BE2C (cell line): ENCODE data around the gene MRPL53.

ENCODE experiments used
- DNase-seq: peaks from one replicate; pipeline ENCODE4 v3.0.0-alpha.2; 2020
- H3K27me3 ChIP-seq: fragments of 250-450 bp; sonication (Bioruptor Pico); 2 replicates; pipeline ENCODE4 v1.5.1; 2020; ENCODE audit warnings: mild to moderate bottlenecking
- H3K36me3 ChIP-seq: fragments of 250-450 bp; sonication (Bioruptor Pico); 2 replicates; pipeline ENCODE4 v1.5.1; 2020; ENCODE audit warnings: mild to moderate bottlenecking
- H3K4me1 ChIP-seq: fragments of 250-450 bp; sonication (Bioruptor Pico); 2 replicates; pipeline ENCODE4 v1.5.1; 2020
- H3K4me3 ChIP-seq: 2 replicates; pipeline ENCODE4 v1.5.1; 2011; ENCODE audit warnings: low read depth, low read length
- H3K9me3 ChIP-seq: fragments of 250-450 bp; sonication (Bioruptor Pico); 2 replicates; pipeline ENCODE4 v1.5.1; 2020
- TF ChIP-seq, protein P1 (sequence below): IDR thresholded peaks from 2 replicates; pipeline ENCODE4 v1.5.1; 2012; ENCODE audit warnings: mild to moderate bottlenecking, low read depth, low read length

The MRPL53 gene

DNA sequence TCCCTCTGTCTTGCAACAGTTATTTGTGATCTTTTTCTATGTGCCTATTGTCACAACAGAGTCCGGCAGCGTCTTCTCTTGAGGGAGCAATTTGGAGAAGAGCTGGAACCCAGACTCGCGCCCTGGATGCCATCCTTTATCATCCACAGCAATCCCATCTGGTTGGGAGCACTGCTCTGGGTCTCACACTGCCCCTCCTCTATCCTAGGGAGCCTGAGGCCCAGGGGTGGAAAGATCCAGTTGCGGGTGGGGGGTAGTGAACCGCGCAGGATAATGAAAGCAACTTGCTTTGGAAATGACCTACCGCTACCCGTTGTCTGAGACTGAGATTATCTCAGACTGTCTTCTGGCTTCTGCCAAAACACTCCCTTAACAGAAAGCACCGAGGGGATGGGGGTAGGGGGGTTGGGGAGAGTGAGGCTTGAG lies 13.5 kb downstream of the MRPL53 start:
- TF ChIP-seq, protein P1, sequence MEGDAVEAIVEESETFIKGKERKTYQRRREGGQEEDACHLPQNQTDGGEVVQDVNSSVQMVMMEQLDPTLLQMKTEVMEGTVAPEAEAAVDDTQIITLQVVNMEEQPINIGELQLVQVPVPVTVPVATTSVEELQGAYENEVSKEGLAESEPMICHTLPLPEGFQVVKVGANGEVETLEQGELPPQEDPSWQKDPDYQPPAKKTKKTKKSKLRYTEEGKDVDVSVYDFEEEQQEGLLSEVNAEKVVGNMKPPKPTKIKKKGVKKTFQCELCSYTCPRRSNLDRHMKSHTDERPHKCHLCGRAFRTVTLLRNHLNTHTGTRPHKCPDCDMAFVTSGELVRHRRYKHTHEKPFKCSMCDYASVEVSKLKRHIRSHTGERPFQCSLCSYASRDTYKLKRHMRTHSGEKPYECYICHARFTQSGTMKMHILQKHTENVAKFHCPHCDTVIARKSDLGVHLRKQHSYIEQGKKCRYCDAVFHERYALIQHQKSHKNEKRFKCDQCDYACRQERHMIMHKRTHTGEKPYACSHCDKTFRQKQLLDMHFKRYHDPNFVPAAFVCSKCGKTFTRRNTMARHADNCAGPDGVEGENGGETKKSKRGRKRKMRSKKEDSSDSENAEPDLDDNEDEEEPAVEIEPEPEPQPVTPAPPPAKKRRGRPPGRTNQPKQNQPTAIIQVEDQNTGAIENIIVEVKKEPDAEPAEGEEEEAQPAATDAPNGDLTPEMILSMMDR = no peak
- no peaks in the 10 kb centered on the region for H3K27me3 ChIP-seq
- no peaks in the 10 kb centered on the region for H3K9me3 ChIP-seq
- no peaks in the 10 kb centered on the region; the same call in 1 of the 2 replicates for H3K36me3 ChIP-seq
- DNase-seq = no peak
- peak overlapping the region; percentile 85 for H3K4me3 ChIP-seq
- H3K4me1 ChIP-seq = no peaks in the 10 kb centered on the region

DNA sequence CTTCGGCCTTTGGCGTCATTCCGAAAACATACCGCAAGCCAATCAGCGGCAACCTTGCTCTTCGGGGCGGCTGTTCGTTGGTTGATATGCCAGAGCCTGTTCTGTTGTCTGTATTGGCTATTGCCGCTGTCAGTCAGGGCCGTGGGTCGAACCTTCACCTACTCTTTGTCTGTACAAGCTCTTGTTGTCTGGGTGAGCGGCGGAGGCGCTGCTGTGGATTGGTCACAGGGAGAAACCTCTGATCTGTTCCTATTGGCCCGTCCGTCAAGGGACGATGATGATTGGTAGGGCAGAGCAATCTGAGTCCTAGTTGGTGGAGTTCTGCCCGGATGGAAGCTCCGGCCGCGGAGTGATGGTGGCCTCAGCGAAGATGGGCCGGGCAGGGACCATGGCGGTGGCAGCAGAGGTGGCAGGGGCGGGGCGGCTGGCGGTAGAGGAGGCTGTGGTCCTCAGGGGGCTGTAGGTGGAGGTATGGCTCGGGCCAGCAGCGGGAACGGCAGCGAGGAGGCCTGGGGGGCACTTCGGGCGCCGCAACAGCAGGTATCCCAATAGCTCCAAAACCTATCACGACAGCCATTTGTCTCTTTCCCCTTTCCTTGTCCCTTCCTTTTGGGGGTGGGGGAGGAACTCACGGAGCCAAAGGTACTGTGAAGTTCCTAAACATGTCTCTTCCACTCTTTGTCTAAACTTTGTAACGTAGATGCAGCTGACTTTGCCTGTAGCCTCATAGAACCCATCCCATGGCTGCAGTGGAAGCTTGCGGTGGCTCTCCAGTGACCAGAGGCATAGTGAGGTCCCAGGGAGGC lies 14.1 kb downstream of the MRPL53 start, which contains the start of gene WBP1:
Gene WBP1, plus strand, starts transcription at position 307 of the 806 bp plus-strand sequence. Its CDS starts 165 bp downstream, at position 472.
- Histone ChIP-seq H3K27me3 (no peaks in the 10 kb centered on the region), H3K9me3 (no peaks in the 10 kb centered on the region), H3K36me3 (no peaks in the 10 kb centered on the region; the same call in 1 of the 2 replicates), H3K4me3 (peak within 1 kb of the TSS; percentile 85), H3K4me1 (no peaks in the 10 kb centered on the region)
- DNase-seq = peak; percentile 95
- TF ChIP-seq, protein P1 = no peak

DNA sequence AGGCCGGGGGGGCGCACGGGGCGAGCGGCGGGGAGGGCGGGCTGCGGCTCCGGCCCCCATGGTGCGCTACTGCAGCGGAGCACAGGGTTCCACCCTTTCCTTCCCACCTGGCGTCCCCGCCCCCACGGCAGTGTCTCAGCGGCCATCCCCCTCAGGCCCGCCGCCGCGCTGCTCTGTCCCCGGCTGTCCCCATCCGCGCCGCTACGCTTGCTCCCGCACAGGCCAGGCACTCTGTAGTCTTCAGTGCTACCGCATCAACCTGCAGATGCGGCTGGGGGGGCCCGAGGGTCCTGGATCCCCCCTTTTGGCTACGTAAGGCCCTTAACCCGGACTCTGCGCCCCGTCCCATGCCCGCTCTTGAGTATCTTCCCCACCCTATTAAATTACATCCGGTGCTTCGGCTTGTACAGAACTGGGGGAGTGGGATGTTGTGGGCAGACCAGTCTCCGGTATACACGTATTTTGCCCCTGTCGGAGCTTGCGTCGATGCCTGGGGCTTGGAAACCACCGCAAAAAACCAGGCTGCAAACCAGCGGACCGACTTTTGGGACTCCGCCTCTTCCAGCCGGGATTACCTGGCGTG lies 14.8 kb downstream of the MRPL53 start:
- Histone ChIP-seq H3K4me3 (peak overlapping the region; percentile 60), H3K9me3 (no peaks in the 10 kb centered on the region), H3K36me3 (no peaks in the 10 kb centered on the region; the same call in 1 of the 2 replicates), H3K4me1 (no peaks in the 10 kb centered on the region), H3K27me3 (no peaks in the 10 kb centered on the region)
- DNase-seq = peak; percentile 67
- TF ChIP-seq, protein P1 = no peak

DNA sequence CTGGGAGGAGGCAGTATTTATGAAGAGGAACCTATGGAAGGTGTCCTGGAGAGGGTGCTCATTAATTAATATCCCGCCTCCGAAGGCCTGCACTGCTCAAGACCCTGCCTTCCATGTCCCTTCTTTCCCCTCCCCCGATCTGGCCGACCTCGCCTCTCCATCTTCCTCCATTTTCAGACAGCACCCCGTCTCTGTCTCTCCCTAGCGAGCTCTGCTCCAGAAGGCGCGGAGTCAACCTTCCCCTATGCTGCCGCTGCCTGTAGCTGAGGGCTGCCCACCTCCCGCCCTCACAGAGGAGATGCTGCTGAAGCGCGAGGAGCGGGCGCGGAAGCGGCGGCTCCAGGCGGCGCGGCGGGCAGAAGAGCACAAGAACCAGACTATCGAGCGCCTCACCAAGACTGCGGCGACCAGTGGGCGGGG lies 15.3 kb downstream of the MRPL53 start:
- TF ChIP-seq, protein P1 = no peak
- no peaks in the 10 kb centered on the region for H3K9me3 ChIP-seq
- H3K4me3 ChIP-seq = peak overlapping the region; percentile 60
- H3K27me3 ChIP-seq = no peaks in the 10 kb centered on the region
- no peaks in the 10 kb centered on the region for H3K36me3 ChIP-seq
- H3K4me1 ChIP-seq = no peaks in the 10 kb centered on the region
- no peak for DNase-seq

DNA sequence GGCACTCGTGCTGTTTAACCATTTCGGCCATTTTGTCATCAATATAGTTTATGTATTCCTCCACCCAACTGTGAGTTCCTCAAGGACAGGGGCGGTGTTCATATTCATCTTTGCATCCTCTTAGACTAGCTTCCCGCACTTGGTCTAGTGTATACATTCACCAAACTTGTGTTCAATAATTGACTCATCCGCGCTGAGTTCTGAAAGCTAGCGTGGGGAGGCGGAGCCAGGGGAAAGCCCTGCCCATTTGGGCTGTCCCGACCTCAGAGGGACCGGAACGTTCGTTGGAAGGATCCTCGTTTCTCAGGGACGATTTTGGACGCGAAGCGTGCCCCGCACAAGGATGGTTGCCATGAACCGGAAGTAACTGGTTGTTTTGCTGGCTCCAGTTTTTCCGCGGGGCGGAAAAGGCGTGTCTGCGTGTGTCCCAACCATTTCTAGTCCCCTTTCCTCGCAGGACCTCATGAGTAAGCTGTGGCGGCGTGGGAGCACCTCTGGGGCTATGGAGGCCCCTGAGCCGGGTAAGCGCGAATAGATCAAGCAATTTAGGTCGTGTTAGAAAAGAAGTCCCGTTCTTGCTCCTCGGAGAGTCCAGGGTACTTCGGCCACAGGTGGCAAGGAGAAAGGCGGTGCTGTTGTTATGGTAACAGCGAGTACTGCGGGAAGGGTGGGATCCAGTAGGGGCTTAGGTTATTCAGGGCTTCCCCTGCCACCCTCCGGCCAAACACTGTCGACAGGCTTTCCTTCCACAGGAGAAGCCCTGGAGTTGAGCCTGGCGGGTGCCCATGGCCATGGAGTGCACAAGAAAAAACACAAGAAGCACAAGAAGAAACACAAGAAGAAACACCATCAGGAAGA lies 17.6 kb downstream of the MRPL53 start, which contains the start of gene INO80B:
Gene INO80B, plus strand, starts transcription at position 434 of the 858 bp plus-strand sequence. Its CDS starts 30 bp downstream, at position 464.
- no peaks in the 10 kb centered on the region for H3K36me3 ChIP-seq
- H3K27me3 ChIP-seq = no peaks in the 10 kb centered on the region
- H3K4me3 ChIP-seq = peak within 1 kb of the TSS; percentile 84
- no peaks in the 10 kb centered on the region for H3K9me3 ChIP-seq
- H3K4me1 ChIP-seq = no peaks in the 10 kb centered on the region
- TF ChIP-seq, protein P1 = no peak
- peak; percentile 85 for DNase-seq
